ENCODE results near the gene CCDC91.

DNA sequence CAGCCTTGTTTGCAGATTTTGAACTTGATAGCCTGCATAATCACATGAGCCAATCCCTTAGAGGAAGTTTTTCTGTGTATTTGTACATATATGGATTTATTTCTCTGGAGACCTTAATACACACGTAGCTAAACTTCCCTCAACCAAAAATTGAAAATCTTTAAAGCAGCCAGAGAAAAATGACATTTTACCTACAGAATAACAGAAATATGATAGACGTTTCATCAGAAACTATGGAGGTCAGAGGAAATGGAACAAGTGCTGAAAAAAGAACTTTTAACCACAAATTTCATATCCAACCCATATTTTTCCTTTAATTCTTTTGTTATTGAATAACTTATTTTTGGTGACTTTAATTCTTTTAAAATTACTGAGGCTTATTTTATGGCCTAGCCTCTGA lies 177.7 kb downstream of the CCDC91 start:
- TF ChIP-seq POLR2AphosphoS5 (IDR thresholded peaks at IDR 0.05; ENCODE audit: borderline replicate concordance, low read depth, low read length) (no peak), EZH2 (IDR thresholded peaks at IDR 0.05) (no peak), FOXP2 (optimal IDR thresholded peaks at IDR 0.05; ENCODE audit: control extremely low read depth, extremely low read length, insufficient read depth) (no peak)
